NB4 (cell line): Measurements from ENCODE around the gene LRMDA.

ENCODE experiments used
- MAX ChIP-seq: IDR thresholded peaks from 2 replicates; pipeline ENCODE4 v1.6.1; 2011; ENCODE audit warnings: low read depth, low read length
- MYC ChIP-seq: IDR thresholded peaks from 2 replicates; pipeline ENCODE4 v1.6.1; 2011; ENCODE audit warnings: low read depth, low read length
- POLR2A ChIP-seq: IDR thresholded peaks from 2 replicates; pipeline ENCODE4 v1.6.1; 2011; ENCODE audit warnings: mild to moderate bottlenecking; ENCODE audit not compliant: insufficient read length; ENCODE audit errors: extremely low read depth
- TF ChIP-seq, protein P1 (sequence below): IDR thresholded peaks from one replicate; pipeline ENCODE4 v1.5.1; 2012; ENCODE audit warnings: low read depth, low read length

DNA sequence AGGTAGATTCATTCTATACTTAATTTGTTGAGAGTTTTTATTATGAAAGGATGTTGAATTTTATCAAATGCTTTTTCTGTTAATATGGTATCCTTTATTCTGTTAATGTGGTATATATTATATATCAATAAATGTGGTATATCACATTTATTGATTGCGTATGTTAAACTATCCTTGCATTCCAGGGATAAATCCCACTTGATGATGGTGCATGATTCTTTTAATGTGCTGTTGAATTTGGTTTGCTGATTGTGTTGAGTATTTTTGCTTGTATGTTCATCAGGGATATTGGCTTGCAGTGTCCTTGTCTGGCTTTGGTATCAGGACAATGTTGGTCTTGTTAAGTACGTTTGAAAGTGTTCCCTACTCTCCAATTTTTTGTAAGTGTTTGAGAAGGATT is 11.9 kb downstream of the LRMDA start:
- TF ChIP-seq, protein P1, sequence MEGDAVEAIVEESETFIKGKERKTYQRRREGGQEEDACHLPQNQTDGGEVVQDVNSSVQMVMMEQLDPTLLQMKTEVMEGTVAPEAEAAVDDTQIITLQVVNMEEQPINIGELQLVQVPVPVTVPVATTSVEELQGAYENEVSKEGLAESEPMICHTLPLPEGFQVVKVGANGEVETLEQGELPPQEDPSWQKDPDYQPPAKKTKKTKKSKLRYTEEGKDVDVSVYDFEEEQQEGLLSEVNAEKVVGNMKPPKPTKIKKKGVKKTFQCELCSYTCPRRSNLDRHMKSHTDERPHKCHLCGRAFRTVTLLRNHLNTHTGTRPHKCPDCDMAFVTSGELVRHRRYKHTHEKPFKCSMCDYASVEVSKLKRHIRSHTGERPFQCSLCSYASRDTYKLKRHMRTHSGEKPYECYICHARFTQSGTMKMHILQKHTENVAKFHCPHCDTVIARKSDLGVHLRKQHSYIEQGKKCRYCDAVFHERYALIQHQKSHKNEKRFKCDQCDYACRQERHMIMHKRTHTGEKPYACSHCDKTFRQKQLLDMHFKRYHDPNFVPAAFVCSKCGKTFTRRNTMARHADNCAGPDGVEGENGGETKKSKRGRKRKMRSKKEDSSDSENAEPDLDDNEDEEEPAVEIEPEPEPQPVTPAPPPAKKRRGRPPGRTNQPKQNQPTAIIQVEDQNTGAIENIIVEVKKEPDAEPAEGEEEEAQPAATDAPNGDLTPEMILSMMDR, result no peak
- TF ChIP-seq POLR2A (no peak), MYC (no peak), MAX (no peak)
